Stimulated activated CD8-positive, alpha-beta memory T cell treated with anti-CD3 and anti-CD28 coated beads, Interleukin-7, amount 100 ng/mL, for 4 hours (primary cell): ENCODE results near the gene PHLDB2.

ENCODE experiments used
- DNase-seq, 2 donors: peaks; one replicate each; pipeline ENCODE4 v3.0.0-alpha.2; 2020; ENCODE audit warnings: low read depth in 2 of 2

PHLDB2 gene

DNA sequence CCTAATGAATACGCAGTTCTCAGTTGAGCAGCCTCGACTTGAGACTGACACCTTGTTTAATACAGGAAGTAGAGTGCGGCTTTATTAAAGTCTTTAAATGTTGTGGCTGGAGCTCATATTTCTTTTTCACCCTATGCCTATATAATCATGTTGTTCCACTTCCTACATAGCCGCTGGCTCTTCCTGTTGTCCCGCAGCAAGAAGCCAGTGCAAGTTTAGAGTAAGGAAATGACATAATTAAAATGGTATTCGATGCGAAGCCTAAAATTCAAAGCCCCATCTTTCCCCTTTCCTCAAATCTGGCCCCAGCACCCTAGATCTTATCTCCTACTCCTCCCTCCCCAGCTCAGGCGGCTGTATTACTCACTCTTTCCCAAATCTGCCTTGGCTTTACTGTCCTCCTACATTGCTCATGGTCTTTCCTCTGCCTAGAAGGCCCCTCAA is 7.5 kb upstream of the PHLDB2 start:
- no peak for DNase-seq

DNA sequence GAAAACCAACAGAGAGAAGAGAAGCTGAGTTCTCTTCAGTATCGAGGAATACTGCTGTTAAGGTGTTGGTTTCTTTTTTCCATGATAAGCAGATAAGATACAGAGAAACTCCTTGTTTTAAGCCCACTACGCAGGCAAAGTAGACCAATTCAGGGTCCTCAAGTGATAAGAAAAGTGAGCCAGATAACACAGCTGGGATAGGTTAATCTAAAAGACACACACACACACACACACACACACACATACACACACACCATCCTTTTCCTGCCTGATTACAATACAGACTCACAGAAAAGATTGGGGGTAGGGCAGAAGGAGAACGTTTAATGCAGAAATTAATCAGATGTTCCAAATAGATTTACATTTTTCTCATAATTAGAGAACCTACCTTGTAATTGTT is 6.5 kb upstream of the PHLDB2 start:
- DNase-seq = no peak

DNA sequence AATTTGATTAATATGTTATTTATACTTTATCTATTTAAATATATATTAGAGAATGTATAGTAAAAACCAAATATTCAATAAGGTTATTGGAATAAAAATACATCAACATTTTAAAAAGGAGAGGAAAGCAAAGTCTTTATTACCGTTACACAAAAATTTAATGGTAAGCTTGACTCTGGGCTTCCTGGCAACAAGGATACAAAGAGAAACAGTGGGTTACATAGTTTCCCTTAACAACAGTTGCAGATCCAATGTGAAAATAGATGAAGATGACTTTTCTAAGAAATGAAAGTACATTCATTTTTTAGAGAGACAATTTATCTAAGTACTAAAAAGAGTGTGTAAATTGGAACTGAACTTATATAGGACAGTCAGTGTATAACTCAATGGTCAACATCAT is 6.0 kb upstream of the PHLDB2 start:
- DNase-seq = no peak

DNA sequence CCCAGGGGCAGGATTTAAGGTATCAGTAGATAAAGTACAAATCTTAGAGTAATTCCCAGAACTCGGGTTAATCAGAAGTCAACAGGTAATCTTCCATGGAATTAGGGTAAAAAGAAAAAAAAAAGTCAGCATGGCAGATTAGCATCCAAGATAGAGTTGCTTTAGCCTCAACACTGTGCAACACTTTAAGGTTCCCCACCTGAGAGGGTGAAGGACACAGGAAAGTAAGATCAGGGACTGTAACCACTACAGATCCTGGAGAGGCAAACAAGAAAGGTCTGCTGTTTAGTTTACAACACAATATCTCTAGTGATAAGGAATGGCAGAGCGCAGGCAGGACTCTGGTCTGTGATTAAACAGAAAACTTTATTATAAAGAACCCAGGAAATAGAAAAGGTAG is 4.1 kb upstream of the PHLDB2 start:
- DNase-seq = no peak

DNA sequence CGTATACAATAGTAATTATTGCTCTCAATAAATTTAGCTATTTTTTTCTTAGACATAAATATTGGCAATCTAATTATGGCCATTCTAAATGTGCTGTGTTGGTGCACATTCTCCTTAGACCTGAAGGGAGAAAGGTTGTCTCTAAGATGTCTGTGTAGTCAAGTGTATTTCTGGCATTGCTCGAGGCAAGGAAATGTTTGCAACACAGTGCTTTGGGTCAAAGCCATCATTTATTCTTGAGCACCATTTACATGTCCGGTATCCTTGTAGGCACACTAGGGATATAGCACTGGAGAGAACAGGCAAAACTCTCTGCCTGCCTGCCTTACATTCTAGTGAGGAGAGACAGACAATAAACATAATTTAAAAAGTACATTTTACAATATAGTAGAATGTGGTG is 2.6 kb upstream of the PHLDB2 start:
- DNase-seq = no peak

DNA sequence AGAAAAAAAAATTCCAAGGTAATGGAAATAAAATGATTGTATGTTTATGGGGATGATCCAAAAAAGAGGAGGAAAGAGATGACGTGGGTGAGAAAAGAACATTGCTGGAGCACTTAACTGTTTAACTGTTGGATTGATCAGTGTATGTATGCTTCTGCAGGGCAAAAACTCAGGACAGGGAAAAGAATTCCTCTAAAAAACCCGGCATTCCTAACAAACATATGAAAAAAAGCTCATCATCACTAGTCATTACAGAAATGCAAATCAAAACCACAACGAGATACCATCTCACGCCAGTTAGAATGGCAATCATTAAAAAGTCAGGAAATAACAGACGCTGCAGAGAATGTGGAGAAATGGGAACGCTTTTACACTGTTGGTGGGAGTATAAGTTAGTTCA is 1.6 kb upstream of the PHLDB2 start:
- no peak for DNase-seq

DNA sequence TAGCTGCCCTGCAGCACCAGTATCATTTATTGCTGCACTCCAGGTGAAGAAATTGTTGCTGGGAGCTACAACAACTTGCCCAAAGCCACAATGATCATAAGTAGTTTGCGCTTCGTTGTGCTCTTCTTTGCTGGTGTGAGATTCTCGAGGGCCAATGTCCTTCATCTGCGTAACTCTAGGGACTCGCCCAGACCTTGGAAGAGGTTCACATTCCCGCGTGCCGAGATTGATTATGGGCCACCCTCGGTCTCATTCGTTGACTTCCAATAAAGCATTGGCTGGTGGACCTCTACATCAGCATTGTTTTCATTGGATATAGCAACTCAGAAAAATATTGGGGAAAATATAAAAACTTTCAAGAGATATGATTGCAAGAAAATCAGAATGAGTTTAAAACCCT is 423 bp upstream of the PHLDB2 start:
- no peak for DNase-seq

DNA sequence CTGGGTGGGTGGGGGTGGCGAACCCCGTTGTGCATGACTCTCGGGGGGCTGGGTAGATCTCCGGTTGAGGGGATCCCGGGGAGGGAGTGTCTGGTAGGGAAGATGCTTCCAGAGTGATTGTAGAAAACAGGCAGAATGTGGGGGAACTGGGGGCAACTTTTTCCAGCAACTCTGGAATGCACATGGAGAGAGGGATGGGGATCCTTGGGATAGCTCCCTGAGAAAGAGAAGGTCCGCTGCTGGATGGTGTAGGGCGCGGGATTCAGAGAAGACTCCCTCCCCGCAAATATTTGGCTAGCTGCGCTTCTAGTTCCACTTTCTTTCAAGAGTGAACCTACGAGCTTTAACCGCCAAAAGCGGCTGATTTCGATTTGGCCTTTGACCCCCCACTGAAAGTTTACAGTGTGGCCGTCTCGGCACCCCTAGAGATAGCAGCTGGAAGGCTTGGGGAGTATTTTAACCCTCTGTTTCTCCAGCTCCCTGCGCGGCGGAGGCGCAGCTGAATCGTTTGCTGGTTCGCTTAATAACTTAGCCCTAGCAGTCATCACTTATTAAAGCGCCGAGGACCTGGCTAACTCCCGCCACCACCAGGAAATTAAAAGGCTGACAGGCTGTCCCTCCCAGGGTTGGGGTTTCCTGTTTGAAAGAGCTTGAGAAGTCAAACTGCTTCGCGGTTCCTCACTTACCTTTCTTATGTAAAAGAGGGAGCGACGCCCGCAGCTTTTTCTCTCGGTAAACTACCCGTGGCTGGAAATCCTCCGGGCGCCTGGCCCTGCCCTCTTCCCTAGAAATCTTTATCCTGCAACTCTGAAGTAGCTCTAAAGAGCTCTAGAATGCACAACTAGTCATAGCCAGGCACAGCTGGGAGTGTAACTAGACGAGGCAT is 1.2 kb downstream of the PHLDB2 start:
- peak; percentile 35 for DNase-seq

DNA sequence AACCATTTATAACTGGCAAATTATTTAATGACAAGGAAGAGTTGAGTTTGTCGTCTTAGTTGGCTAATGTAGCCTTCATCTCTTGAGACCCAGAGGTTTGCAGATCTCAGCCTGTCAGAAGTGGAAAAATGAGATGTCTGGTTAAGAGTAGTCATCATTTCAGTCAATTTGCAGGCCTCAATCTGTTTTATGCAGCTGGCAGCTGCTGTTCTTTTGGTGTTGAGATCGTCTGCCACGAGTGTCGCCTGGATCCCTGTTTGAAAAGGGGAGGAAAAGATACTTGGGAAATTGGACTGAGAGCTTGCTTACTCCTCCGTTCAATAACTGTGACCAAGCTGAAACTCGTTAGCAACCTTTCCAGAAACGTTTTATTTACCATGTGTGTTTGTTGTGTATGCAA is 2.3 kb downstream of the PHLDB2 start:
- DNase-seq = no peak

DNA sequence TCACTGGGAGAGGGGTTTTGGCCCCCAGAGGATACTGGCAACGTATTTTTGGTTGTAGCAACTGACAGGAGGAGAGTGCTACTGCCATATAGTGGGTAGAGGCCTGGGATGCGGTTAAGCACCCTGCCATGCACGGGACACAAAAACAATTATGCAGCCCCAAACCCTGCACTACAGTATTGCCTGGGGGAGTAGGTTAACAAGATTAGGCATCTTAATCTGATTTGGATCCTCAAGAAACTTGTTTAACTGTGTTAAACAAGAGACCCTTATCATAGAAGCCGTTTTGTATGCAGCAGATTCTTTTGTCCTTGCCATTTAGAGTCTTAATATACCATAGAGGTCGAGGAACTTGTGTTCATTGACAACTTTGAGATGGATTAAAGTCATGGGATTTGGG is 3.4 kb downstream of the PHLDB2 start:
- no peak for DNase-seq

DNA sequence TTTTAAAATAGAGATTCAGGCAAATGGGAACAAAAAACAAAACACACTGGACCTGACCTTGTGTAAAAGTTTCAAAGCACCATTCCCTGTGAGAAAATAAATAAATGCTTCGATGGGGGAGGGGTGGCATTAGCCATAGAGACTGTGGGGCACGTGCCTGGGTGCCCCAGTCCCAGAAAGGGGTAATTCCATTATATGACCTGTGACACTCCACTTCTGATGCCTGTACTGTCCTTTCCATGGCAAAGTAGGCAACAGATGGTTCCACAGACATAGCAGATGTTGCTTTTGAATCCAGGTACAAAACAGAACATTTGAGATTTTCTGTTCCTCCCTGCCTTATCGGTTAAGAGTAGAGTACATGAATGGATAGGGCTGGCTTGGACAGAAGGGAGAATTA is 3.9 kb downstream of the PHLDB2 start:
- DNase-seq = no peak

DNA sequence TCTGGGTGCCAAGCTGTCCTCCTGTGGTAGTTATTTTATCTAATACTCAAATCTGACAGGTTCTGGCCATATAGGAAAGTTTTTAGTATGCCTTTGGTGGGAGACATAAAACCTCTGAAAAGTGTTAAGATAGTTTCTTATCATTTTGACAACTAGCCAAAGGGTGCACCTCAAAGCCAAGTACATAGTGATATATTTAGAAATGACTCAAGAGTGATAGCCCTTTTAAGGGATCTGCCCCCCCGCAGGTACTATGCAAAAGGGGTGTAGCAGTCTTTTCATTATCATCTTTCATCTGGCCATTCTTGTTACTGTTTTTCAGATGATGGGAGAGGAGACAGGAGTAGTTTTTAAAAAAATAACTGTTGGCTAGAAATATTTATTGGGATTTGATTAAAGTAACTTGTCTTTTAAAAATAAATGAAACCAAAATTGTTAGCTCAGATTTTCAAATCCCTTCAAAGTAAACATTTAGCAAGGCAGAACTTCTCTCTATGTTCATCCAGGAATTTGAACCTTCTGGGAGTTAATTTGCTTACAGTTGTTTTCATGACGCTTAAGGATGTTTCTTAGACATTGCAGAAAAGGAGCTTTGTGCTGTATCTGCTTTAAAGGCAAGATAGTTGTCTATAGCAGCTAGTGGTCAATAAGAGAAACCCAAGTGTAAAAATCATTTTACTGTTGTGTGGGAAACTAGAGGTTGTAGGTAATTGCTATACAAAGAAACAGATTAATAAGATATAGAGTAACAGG is 5.1 kb downstream of the PHLDB2 start:
- DNase-seq = no peak

DNA sequence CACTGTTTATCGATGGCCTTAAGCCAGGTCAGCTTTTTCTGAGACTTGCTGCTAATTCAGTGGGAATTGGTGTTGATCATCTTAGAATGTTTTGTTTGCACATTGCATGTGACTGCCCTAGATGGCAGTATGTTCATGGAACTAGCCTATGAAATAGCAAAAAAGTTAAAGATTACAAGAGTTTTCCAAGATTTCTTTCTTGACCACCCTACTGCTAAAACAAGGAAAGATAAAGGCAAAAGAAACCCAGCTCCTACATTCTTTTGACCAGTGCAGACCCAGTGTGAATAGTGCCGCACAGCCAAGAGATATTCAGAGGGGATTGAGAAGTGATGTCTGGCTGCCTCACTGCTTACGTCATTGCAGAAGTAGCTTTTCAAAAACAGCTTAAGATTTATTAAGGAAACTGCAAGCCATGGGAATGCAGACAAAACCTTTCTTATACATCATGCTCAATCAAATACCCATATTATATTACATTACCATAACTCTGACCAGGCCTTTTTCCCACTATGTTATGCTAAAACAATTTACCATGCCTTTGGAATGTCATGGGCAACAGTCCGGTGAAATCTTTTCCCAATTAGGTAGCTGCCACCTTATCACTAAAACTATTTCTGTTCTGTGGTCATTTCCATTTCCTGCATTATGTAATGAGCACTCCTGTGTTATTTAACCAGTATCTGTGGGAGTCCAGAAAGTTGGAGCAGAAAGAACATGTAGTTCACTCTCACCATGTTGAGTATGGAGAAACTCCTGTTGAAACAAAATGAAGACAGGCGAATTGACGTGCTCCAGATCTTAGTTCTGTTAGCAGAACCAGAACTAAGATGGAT is 6.0 kb downstream of the PHLDB2 start:
- no peak for DNase-seq

DNA sequence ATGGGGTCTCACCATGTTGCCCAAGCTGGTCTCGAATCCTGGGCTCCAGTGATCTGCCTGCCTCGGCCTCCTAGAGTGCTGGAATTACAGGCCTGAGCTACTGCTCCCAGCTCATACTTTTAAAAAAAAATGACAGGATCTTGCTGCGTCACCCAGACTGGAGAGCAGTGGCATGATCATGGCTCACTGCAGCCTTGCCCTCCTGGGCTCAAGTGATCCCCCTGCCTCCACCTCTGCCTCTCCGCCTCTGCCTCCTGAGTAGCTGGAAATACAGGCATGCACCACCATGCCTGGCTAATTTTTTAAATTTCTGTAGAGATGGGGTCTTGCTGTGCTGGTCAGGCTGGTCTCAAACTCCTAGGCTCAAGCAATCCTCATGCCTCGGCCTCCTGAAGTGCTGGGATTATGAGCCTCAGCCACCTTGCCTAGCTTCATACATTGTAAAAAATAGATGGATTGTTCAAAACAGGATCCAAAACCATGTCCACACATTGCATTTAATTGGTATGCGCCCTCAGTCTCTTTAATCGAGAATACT is 8.9 kb downstream of the PHLDB2 start:
- no peak for DNase-seq

DNA sequence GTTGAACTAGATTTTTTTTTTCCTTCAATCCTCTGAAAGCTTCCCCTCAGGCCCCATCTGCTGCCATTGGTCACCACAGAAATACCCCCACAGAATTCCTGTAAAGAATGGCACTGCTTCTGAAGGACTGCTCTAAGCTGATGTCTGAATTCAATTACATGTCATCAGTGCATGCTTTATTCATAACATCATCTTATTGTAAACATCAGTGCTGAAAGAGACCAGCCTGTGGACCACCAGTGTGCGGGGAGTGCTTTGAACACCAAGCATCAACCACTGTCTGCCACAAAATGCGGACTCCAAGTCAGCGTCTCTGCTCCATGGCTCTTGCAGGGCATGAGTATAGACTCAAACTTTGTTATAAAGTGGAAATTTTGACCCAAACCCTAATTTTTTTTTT is 11.6 kb downstream of the PHLDB2 start:
- no peak for DNase-seq

DNA sequence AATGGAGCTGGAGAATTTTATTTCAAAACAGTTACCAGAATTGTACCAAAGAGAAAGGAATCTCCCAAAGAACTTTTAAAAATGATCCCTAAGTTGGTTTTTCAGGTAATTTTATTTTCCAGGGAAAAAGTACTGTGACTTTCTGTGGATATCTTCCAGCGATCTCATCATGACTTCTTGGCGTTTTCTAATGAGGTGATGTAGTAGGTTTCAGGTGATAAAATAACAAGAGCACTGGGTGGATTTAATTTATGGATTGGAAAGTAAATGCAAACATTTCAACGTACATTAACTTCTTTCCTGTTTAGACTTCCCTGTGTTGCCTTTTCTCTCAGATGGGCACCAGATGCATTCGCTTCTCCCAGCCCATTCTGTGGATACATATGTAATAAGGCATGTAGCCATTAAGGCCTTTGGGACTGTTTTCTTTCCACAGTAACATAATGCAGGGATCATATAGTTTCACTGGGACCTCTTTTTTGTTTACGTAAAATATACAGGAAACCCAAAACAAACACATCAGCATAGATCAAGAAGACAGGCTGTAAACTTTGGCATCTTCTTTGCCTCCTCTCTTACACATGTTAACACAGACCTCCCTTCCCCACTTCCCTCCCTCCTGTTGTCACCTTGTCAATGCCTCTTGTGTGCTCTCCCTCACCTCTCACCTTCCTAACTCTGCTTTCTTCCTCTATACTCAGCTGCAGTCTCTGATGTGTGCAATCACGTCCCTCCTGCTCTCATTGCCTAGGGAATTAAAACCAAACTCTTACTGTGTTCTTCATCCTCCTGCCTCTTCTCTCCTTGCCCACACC is 13.0 kb downstream of the PHLDB2 start:
- DNase-seq = no peak

DNA sequence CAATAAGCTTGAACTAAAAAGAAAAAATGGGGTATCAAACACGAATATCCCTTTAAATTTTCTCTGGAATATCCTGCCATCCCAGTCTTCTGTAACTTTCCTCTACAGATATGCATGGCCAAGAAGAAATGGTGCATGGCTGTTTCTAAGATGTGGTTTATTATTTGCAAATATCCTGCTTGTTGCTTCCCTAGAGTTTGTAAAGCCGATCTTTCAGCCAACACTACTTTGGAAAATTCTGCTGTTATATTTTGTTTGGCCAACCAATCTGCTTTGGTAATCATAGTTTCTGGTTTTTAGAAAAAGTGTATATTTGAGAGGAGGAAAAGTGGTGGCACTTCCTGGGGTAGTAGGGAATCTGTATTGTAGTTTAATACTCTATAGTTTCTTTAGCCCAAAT is 13.9 kb downstream of the PHLDB2 start:
- no peak for DNase-seq

DNA sequence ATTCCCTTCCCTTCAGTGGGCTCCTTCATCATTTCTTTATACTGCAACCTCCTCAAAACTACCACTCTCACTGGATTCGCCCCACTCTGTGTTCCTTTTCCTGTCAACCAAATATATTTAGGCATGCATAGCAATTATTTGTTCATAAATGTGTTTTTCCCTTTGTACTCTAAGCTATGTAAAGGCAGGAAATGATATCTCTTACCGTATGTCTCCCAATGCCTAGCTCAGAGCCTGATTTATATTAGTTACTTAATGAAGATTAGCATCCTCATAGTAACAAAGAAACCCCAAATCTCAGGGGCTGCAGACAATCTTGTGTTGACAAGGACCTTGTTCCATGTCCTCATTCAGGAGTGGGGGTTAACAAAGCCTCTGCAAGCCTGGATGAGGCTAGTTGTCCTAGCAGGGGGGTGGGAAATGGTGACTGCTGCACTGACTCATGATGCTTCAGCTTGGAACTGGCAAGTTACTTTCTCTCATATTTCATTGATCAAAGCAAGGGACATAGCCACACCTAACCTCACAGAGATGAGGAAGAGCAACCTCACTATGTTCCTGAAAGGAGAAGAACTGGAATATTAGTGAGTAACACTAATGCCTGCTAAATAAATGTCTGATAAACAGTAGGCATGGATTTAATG is 15.2 kb downstream of the PHLDB2 start:
- DNase-seq = no peak

DNA sequence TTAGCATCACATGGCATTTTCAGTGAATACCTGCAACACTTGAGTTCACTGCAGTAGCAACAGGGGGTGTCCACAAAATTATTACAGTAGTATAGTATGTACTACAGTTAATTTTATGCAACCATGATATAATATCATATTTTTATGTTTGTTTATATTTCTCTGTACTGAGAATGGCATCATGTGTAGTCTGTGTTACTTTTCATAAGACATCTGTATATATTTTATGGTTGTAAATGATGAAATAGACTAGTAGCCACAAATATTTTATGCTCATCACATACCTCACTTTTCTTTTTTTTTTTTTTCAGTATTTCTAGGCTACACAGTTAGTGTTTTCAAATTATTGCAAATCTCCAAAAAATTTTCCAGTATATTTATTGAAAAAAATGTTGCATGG is 22.4 kb downstream of the PHLDB2 start:
- no peak for DNase-seq

DNA sequence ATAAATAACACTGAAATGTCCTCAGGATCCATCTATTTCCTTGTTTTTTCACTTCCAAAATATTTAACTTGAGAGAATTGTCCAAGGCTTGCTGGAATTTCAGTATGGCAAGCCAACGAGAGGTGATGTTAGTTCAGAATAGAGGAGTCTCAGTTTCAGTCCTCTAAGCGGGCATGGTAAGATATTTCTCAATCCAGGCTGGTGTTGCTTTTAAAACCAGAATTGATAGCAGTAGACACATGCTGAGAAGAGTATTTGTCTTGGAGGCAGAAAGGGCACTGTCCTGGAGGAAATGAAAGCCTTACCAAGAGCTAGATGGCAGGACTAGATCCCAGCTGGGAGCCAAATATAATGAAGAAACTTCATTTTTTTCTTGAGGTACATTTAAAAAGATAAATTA is 23.1 kb downstream of the PHLDB2 start:
- no peak for DNase-seq

DNA sequence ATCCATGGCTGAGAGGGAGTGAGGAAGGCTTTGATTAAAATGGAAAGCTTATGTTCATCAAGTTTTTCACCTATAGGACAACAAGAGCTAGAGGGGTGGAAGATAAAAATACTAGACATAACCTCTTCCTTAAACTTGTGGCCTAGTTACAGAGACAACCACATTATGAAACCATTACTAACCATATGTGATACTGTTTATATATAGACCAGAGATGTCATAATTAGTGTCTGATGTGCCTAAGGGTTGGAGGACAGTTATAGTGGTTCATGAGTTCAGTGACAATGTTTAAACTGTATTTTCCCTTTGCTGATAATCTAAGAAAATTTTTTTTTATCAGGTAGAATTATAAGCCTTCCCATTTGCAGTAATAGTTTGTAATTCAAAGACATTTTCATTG is 23.7 kb downstream of the PHLDB2 start:
- DNase-seq = no peak
